GM12878 (cell line): ENCODE measurements around the gene ST3GAL5. TPM values are rescaled to one million over a fixed set of nuclear protein-coding genes. Genes with fewer than 3 reads are reported as not detected.

Experiments
- BCL11A ChIP-seq: IDR thresholded peaks from 2 replicates; pipeline ENCODE4 v1.6.1; 2011; ENCODE audit warnings: low read depth, low read length
- BRCA1 ChIP-seq: IDR thresholded peaks from 2 replicates; pipeline ENCODE4 v1.6.1; 2011; ENCODE audit warnings: low read depth, low read length, improper control_type of control experiment
- CBX5 ChIP-seq: sonication (generic); IDR thresholded peaks from 2 replicates; pipeline ENCODE4 v1.6.1; 2016; ENCODE audit warnings: low read depth, moderate library complexity, mild to moderate bottlenecking, inconsistent platforms
- EGR1 ChIP-seq, 2 experiments: IDR thresholded peaks; 1 replicate in 1 of 2; 2 replicates in 1 of 2; pipeline ENCODE4 v1.6.1; 2011 to 2012; ENCODE audit warnings: low read depth in 2 of 2, low read length in 2 of 2, borderline replicate concordance in 1 of 2, mild to moderate bottlenecking in 1 of 2, moderate library complexity in 1 of 2
- IKZF1 ChIP-seq: fragments of 450-650 bp; conservative IDR thresholded peaks from 2 replicates; pipeline ENCODE4 v1.6.1; 2017; ENCODE audit warnings: antibody characterized with exemption, mild to moderate bottlenecking
- NR2C1 ChIP-seq: fragments of 450-650 bp; IDR thresholded peaks from 2 replicates; pipeline ENCODE4 v1.6.1; 2017; ENCODE audit warnings: antibody characterized with exemption, mild to moderate bottlenecking, moderate library complexity
- PKNOX1 ChIP-seq: fragments of 450-650 bp; IDR thresholded peaks from 2 replicates; pipeline ENCODE4 v1.6.1; 2016; ENCODE audit warnings: mild to moderate bottlenecking
- POLR2AphosphoS5 ChIP-seq: IDR thresholded peaks from 2 replicates; pipeline ENCODE4 v1.6.1; 2011; ENCODE audit warnings: mild to moderate bottlenecking, low read length, inconsistent platforms
- RCOR1 ChIP-seq: conservative IDR thresholded peaks from 2 replicates; pipeline ENCODE4 v1.6.1; 2012; ENCODE audit warnings: low read depth, low read length, improper control_type of control experiment
- SIN3A ChIP-seq: IDR thresholded peaks from 2 replicates; pipeline ENCODE4 v1.6.1; 2012; ENCODE audit warnings: low read depth, low read length, improper control_type of control experiment
- SMARCA5 ChIP-seq: fragments of 450-650 bp; IDR thresholded peaks from 2 replicates; pipeline ENCODE4 v1.6.1; 2017; ENCODE audit warnings: mild to moderate bottlenecking
- SREBF1 ChIP-seq: IDR thresholded peaks from 2 replicates; pipeline ENCODE4 v1.6.1; 2012; ENCODE audit warnings: mild to moderate bottlenecking, low read length
- SREBF2 ChIP-seq: IDR thresholded peaks from 2 replicates; pipeline ENCODE4 v1.6.1; 2012; ENCODE audit warnings: mild to moderate bottlenecking, low read length
- STAT1 ChIP-seq: fragments of 450-650 bp; conservative IDR thresholded peaks from 2 replicates; pipeline ENCODE4 v1.6.1; 2014; ENCODE audit warnings: antibody characterized with exemption, mild to moderate bottlenecking
- SUZ12 ChIP-seq: fragments of 200-600 bp; sonication (generic); IDR thresholded peaks from one replicate; pipeline ENCODE4 v1.6.1; 2018; ENCODE audit warnings: antibody characterized with exemption, mild to moderate bottlenecking; ENCODE audit not compliant: unreplicated experiment
- TCF12 ChIP-seq: IDR thresholded peaks from 2 replicates; pipeline ENCODE4 v1.6.1; 2011; ENCODE audit warnings: low read depth, mild to moderate bottlenecking, low read length
- USF1 ChIP-seq: IDR thresholded peaks from 2 replicates; pipeline ENCODE4 v1.6.1; 2011; ENCODE audit warnings: borderline replicate concordance, low read depth, mild to moderate bottlenecking, moderate library complexity, mixed read lengths, low read length; ENCODE audit not compliant: insufficient read depth; ENCODE audit errors: extremely low read length
- polyA plus RNA-seq, 11 experiments: library from polyadenylated mRNA; depleted of rRNA in 4 of 11; unstranded in 6 of 11; stranded (reverse) in 5 of 11; fragments of >200 nt; fragmentation: Nextera tagmentation in 4 of 11; fragmentation: Illumina TruSeq in 1 of 11; extraction: Ambion mirVana in 4 of 11; extraction: Trizol in 1 of 11; gene quantifications; 1 replicate in 1 of 11; 2 replicates in 10 of 11; pipeline versions ENCODE4 v1.2.1 to v1.2.3, GENCODE V29; 2011 to 2016; ENCODE audit warnings: inconsistent platforms in 2 of 11, missing spikeins in 2 of 11, low read depth in 1 of 11
- total RNA-seq, 4 experiments: library from RNA; depleted of rRNA in 3 of 4; stranded (reverse); fragments of >200 nt in 3 of 4; fragmentation: Illumina TruSeq in 1 of 4; extraction: Trizol in 1 of 4; gene quantifications; 2 replicates each; pipeline versions ENCODE4 v1.2.1 to v1.2.3, GENCODE V29; 2013 to 2021
- TF ChIP-seq, protein P1 (sequence below): fragments of 450-650 bp; formaldehyde crosslinking; IDR thresholded peaks from 2 replicates; pipeline ENCODE4 v1.5.0; 2022; ENCODE audit warnings: mild to moderate bottlenecking, missing genetic modification characterization
- TF ChIP-seq, protein P2 (sequence below): fragments of 450-650 bp; IDR thresholded peaks from 2 replicates; pipeline ENCODE4 v1.6.1; 2016; ENCODE audit warnings: mild to moderate bottlenecking, moderate library complexity, borderline replicate concordance
- TF ChIP-seq, protein P3 (sequence below): fragments of 450-650 bp; IDR thresholded peaks from 2 replicates; pipeline ENCODE4 v1.6.1; 2017; ENCODE audit warnings: borderline replicate concordance

The ST3GAL5 gene
- total and polyA plus RNA-seq, 10 of the 15 experiments (the other 5 are each of a cell fraction or from before 2014, with no cell fraction given) = 5.2 to 60.9 (median 10.2) TPM

- TF ChIP-seq, protein P1, sequence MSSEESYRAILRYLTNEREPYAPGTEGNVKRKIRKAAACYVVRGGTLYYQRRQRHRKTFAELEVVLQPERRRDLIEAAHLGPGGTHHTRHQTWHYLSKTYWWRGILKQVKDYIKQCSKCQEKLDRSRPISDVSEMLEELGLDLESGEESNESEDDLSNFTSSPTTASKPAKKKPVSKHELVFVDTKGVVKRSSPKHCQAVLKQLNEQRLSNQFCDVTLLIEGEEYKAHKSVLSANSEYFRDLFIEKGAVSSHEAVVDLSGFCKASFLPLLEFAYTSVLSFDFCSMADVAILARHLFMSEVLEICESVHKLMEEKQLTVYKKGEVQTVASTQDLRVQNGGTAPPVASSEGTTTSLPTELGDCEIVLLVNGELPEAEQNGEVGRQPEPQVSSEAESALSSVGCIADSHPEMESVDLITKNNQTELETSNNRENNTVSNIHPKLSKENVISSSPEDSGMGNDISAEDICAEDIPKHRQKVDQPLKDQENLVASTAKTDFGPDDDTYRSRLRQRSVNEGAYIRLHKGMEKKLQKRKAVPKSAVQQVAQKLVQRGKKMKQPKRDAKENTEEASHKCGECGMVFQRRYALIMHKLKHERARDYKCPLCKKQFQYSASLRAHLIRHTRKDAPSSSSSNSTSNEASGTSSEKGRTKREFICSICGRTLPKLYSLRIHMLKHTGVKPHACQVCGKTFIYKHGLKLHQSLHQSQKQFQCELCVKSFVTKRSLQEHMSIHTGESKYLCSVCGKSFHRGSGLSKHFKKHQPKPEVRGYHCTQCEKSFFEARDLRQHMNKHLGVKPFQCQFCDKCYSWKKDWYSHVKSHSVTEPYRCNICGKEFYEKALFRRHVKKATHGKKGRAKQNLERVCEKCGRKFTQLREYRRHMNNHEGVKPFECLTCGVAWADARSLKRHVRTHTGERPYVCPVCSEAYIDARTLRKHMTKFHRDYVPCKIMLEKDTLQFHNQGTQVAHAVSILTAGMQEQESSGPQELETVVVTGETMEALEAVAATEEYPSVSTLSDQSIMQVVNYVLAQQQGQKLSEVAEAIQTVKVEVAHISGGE (CRISPR knock-in tag) = no peak
- TF ChIP-seq, protein P2, sequence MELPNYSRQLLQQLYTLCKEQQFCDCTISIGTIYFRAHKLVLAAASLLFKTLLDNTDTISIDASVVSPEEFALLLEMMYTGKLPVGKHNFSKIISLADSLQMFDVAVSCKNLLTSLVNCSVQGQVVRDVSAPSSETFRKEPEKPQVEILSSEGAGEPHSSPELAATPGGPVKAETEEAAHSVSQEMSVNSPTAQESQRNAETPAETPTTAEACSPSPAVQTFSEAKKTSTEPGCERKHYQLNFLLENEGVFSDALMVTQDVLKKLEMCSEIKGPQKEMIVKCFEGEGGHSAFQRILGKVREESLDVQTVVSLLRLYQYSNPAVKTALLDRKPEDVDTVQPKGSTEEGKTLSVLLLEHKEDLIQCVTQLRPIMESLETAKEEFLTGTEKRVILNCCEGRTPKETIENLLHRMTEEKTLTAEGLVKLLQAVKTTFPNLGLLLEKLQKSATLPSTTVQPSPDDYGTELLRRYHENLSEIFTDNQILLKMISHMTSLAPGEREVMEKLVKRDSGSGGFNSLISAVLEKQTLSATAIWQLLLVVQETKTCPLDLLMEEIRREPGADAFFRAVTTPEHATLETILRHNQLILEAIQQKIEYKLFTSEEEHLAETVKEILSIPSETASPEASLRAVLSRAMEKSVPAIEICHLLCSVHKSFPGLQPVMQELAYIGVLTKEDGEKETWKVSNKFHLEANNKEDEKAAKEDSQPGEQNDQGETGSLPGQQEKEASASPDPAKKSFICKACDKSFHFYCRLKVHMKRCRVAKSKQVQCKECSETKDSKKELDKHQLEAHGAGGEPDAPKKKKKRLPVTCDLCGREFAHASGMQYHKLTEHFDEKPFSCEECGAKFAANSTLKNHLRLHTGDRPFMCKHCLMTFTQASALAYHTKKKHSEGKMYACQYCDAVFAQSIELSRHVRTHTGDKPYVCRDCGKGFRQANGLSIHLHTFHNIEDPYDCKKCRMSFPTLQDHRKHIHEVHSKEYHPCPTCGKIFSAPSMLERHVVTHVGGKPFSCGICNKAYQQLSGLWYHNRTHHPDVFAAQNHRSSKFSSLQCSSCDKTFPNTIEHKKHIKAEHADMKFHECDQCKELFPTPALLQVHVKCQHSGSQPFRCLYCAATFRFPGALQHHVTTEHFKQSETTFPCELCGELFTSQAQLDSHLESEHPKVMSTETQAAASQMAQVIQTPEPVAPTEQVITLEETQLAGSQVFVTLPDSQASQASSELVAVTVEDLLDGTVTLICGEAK = no peak; the same call in 1 of the 2 replicates
- TF ChIP-seq POLR2AphosphoS5 (no peak; the same call in 1 of the 2 replicates), SREBF1 (no peak), RCOR1 (no peak; the same call in 1 of the 2 replicates), SUZ12 (no peak), IKZF1 (peak; percentile 57), STAT1 (no peak), BCL11A (peak; percentile 27; the same call in 1 of the 2 replicates), SMARCA5 (peak; percentile 97), SIN3A (no peak), SREBF2 (no peak), BRCA1 (no peak), EGR1 (IDR thresholded peaks at IDR 0.05; ENCODE audit: borderline replicate concordance in 1 of 2, low read depth in 2 of 2, low read length in 2 of 2) (no peak), USF1 (no peak), TCF12 (no peak), CBX5 (no peak), PKNOX1 (no peak), NR2C1 (no peak)
- TF ChIP-seq, protein P3, sequence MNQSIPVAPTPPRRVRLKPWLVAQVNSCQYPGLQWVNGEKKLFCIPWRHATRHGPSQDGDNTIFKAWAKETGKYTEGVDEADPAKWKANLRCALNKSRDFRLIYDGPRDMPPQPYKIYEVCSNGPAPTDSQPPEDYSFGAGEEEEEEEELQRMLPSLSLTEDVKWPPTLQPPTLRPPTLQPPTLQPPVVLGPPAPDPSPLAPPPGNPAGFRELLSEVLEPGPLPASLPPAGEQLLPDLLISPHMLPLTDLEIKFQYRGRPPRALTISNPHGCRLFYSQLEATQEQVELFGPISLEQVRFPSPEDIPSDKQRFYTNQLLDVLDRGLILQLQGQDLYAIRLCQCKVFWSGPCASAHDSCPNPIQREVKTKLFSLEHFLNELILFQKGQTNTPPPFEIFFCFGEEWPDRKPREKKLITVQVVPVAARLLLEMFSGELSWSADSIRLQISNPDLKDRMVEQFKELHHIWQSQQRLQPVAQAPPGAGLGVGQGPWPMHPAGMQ = no peak
These were observed 35.2 kb downstream of the ST3GAL5 start (continued) for GRCh38 chr2:85853499-85854165.
